H9 (cell line): ENCODE measurements around the gene SH3GL3. TPM values are rescaled to one million over a fixed set of nuclear protein-coding genes. Genes with fewer than 3 reads are reported as not detected.

ENCODE experiments used
- DNase-seq: peaks from one replicate; pipeline ENCODE4 v3.0.0-alpha.2; 2017
- H2AFZ ChIP-seq: one replicate; pipeline ENCODE4 v1.6.1; 2013; ENCODE audit warnings: mild to moderate bottlenecking, low read length, control low read depth, moderate library complexity
- H2AK5ac ChIP-seq: 2 replicates; pipeline ENCODE4 v1.6.1; 2013; ENCODE audit warnings: low read length, control low read depth, mixed read lengths; ENCODE audit not compliant: insufficient read length
- H2BK120ac ChIP-seq: one replicate; pipeline ENCODE4 v1.6.1; 2013; ENCODE audit warnings: low read depth, mild to moderate bottlenecking, low read length, control low read depth, inconsistent platforms; ENCODE audit not compliant: poor library complexity, severe bottlenecking
- H2BK12ac ChIP-seq: 2 replicates; pipeline ENCODE4 v1.6.1; 2013; ENCODE audit warnings: low read length, control low read depth, mixed read lengths, low read depth; ENCODE audit not compliant: insufficient read length
- H2BK15ac ChIP-seq: 2 replicates; pipeline ENCODE4 v1.6.1; 2013; ENCODE audit warnings: low read depth, low read length, control low read depth
- H2BK20ac ChIP-seq: one replicate; pipeline ENCODE4 v1.6.1; 2013; ENCODE audit warnings: low read depth, mild to moderate bottlenecking, low read length, control low read depth, inconsistent platforms; ENCODE audit not compliant: poor library complexity, severe bottlenecking
- H2BK5ac ChIP-seq: 2 replicates; pipeline ENCODE4 v1.6.1; 2013; ENCODE audit warnings: low read length, control low read depth, mixed read lengths; ENCODE audit not compliant: insufficient read length
- H3K14ac ChIP-seq: 2 replicates; pipeline ENCODE4 v1.6.1; 2013; ENCODE audit warnings: low read length, control low read depth; ENCODE audit not compliant: insufficient read depth
- H3K18ac ChIP-seq: 2 replicates; pipeline ENCODE4 v1.6.1; 2013; ENCODE audit warnings: low read depth, mild to moderate bottlenecking, mixed read lengths, low read length, control low read depth; ENCODE audit not compliant: insufficient read length
- H3K23ac ChIP-seq: 2 replicates; pipeline ENCODE4 v1.6.1; 2013; ENCODE audit warnings: low read length, control low read depth, mixed read lengths, low read depth; ENCODE audit not compliant: insufficient read length
- H3K23me2 ChIP-seq: 2 replicates; pipeline ENCODE4 v1.6.1; 2013; ENCODE audit warnings: low read depth, mild to moderate bottlenecking, mixed read lengths, low read length, control low read depth; ENCODE audit not compliant: insufficient read length, poor library complexity, severe bottlenecking
- H3K27ac ChIP-seq: 2 replicates; pipeline ENCODE4 v1.5.1; 2013; ENCODE audit warnings: low read length, control low read depth, mixed read lengths, low read depth; ENCODE audit not compliant: insufficient read length
- H3K27me3 ChIP-seq: 2 replicates; pipeline ENCODE4 v1.6.1; 2013; ENCODE audit warnings: low read length, control low read depth, inconsistent platforms; ENCODE audit not compliant: insufficient read depth
- H3K4ac ChIP-seq: 2 replicates; pipeline ENCODE4 v1.6.1; 2013; ENCODE audit warnings: low read depth, mild to moderate bottlenecking, control low read depth, inconsistent platforms, low read length, moderate library complexity
- H3K4me1 ChIP-seq: 2 replicates; pipeline ENCODE4 v1.6.1; 2013; ENCODE audit warnings: low read length, control low read depth, inconsistent platforms; ENCODE audit not compliant: insufficient read depth
- H3K4me2 ChIP-seq: 2 replicates; pipeline ENCODE4 v1.6.1; 2013; ENCODE audit warnings: low read length, control low read depth, mixed read lengths; ENCODE audit not compliant: insufficient read length, insufficient read depth
- H3K56ac ChIP-seq: 2 replicates; pipeline ENCODE4 v1.6.1; 2013; ENCODE audit warnings: low read depth, mild to moderate bottlenecking, mixed read lengths, low read length, control low read depth; ENCODE audit not compliant: insufficient read length
- H3K79me1 ChIP-seq: 2 replicates; pipeline ENCODE4 v1.6.1; 2013; ENCODE audit warnings: low read depth, mild to moderate bottlenecking, moderate library complexity, low read length, control low read depth, inconsistent platforms; ENCODE audit not compliant: insufficient read depth, poor library complexity, severe bottlenecking
- H3K79me2 ChIP-seq: 2 replicates; pipeline ENCODE4 v1.6.1; 2013; ENCODE audit warnings: low read length, control low read depth, inconsistent platforms; ENCODE audit not compliant: insufficient read depth
- H3K9ac ChIP-seq: 2 replicates; pipeline ENCODE4 v1.6.1; 2013; ENCODE audit warnings: low read length, control low read depth, mixed read lengths; ENCODE audit not compliant: insufficient read length; ENCODE audit errors: extremely low read depth
- H3K9me3 ChIP-seq: one replicate; pipeline ENCODE4 v1.6.1; 2013; ENCODE audit warnings: low read depth, low read length, inconsistent platforms; ENCODE audit not compliant: control insufficient read depth
- H3T11ph ChIP-seq: one replicate; pipeline ENCODE4 v1.6.1; 2013; ENCODE audit warnings: mild to moderate bottlenecking, low read length, control low read depth, inconsistent platforms
- H4K20me1 ChIP-seq: one replicate; pipeline ENCODE4 v1.6.1; 2013; ENCODE audit not compliant: control insufficient read depth, insufficient read length, insufficient read depth
- H4K5ac ChIP-seq: 2 replicates; pipeline ENCODE4 v1.6.1; 2013; ENCODE audit warnings: low read depth, mild to moderate bottlenecking, mixed read lengths, low read length, control low read depth; ENCODE audit not compliant: insufficient read length
- H4K8ac ChIP-seq: replicated peaks from 2 replicates; pipeline ENCODE4 v1.6.1; 2013; ENCODE audit warnings: low read length, control low read depth, mixed read lengths, low read depth; ENCODE audit not compliant: insufficient read length
- H4K91ac ChIP-seq: 2 replicates; pipeline ENCODE4 v1.6.1; 2013; ENCODE audit warnings: low read depth, mild to moderate bottlenecking, moderate library complexity, mixed read lengths, low read length, control low read depth; ENCODE audit not compliant: insufficient read length
- H3K27ac Mint-ChIP-seq, 3 experiments: 2 replicates in 2 of 3; 3 replicates in 1 of 3; pipeline ENCODE4 v1.8.0; 2020 to 2021; ENCODE audit warnings: mixed read lengths in 3 of 3, mild to moderate bottlenecking in 1 of 3, moderate library complexity in 1 of 3
- H3K27me3 Mint-ChIP-seq: 2 replicates; pipeline ENCODE4 v1.8.0; 2021; ENCODE audit warnings: low read depth, mild to moderate bottlenecking, moderate library complexity, mixed read lengths
- H3K36me3 Mint-ChIP-seq, 3 experiments: 2 replicates in 2 of 3; 3 replicates in 1 of 3; pipeline ENCODE4 v1.8.0; 2020 to 2021; ENCODE audit warnings: low read depth in 3 of 3, mixed read lengths in 3 of 3; ENCODE audit not compliant: insufficient read depth in 1 of 3
- H3K4me1 Mint-ChIP-seq, 2 experiments: 2 replicates each; pipeline ENCODE4 v1.8.0; 2020; ENCODE audit warnings: mixed read lengths in 2 of 2
- H3K4me3 Mint-ChIP-seq, 2 experiments: 2 replicates in 1 of 2; 3 replicates in 1 of 2; pipeline ENCODE4 v1.8.0; 2020 to 2021; ENCODE audit warnings: mild to moderate bottlenecking in 2 of 2, mixed read lengths in 2 of 2, moderate library complexity in 1 of 2
- H3K9me3 Mint-ChIP-seq, 2 experiments: 2 replicates in 1 of 2; 3 replicates in 1 of 2; pipeline ENCODE4 v1.8.0; 2020; ENCODE audit warnings: mild to moderate bottlenecking in 2 of 2, mixed read lengths in 2 of 2, moderate library complexity in 1 of 2
- WGBS: extraction: QIAGEN DNeasy Blood & Tissue Kit; methylation state at CpG from one replicate; pipeline ENCODE4 v1.1.7; 2013; ENCODE audit warnings: missing lambda C conversion rate, low lambda C conversion rate, mixed read lengths; ENCODE audit not compliant: insufficient read length; ENCODE audit errors: extremely low coverage; 5-methylcytosine and 5-hydroxymethylcytosine counted together
- total RNA-seq: library from RNA; stranded (reverse); gene quantifications from 2 replicates; pipeline ENCODE4 v1.2.1, GENCODE V29; 2021
- TF ChIP-seq, protein P1 (sequence below): fragments of 200-600 bp; sonication (generic); conservative IDR thresholded peaks from 3 replicates; pipeline ENCODE4 v1.8.0; 2021; ENCODE audit warnings: antibody characterized with exemption, mild to moderate bottlenecking

Gene SH3GL3
- total RNA-seq, 1 experiment from 2014 or later = 11.2 TPM

DNA sequence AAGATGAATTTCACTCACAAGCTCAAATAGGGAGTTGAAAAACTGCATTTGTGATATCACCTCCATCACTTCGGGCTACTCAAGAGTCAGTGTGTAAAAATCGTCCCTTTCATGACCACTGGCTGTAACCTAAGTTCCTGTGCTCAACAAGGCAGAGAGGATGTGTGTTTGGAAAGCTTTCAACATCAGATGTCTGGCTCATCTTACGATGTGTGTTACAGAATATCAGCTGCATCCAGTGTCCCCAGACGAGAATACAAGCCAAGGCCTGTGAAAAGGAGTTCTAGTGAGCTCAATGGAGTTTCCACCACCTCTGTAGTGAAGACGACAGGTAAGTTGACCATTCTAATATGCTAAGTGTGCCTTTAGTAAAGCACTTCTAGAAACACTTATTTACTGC lies 141.3 kb downstream of the SH3GL3 start:
- no peak overlapping the region for H2AFZ ChIP-seq
- no peak overlapping the region for H3K18ac ChIP-seq
- DNase-seq = no peak
- no peak overlapping the region for H3K4me3 Mint-ChIP-seq
- H3T11ph ChIP-seq = no peak overlapping the region
- no peak overlapping the region for H3K23ac ChIP-seq
- no peak overlapping the region for H3K27ac Mint-ChIP-seq
- no peaks in the 10 kb centered on the region for H3K27me3 Mint-ChIP-seq
- H3K4me2 ChIP-seq = no peak overlapping the region
- H2BK5ac ChIP-seq = no peak overlapping the region
- H3K27me3 ChIP-seq = no peaks in the 10 kb centered on the region
- H3K23me2 ChIP-seq = no peaks in the 10 kb centered on the region
- no peak overlapping the region for H3K4ac ChIP-seq
- no peak overlapping the region for H3K14ac ChIP-seq
- WGBS = no CpG with 5 or more reads among the region's 5 CpGs
- no peak overlapping the region for H4K5ac ChIP-seq
- no peaks in the 10 kb centered on the region for H3K36me3 Mint-ChIP-seq
- H3K9ac ChIP-seq = no peak overlapping the region
- no peaks in the 10 kb centered on the region for H3K9me3 ChIP-seq
- no peaks in the 10 kb centered on the region for H3K79me1 ChIP-seq
- H3K27ac ChIP-seq = no peak overlapping the region
- TF ChIP-seq, protein P1, sequence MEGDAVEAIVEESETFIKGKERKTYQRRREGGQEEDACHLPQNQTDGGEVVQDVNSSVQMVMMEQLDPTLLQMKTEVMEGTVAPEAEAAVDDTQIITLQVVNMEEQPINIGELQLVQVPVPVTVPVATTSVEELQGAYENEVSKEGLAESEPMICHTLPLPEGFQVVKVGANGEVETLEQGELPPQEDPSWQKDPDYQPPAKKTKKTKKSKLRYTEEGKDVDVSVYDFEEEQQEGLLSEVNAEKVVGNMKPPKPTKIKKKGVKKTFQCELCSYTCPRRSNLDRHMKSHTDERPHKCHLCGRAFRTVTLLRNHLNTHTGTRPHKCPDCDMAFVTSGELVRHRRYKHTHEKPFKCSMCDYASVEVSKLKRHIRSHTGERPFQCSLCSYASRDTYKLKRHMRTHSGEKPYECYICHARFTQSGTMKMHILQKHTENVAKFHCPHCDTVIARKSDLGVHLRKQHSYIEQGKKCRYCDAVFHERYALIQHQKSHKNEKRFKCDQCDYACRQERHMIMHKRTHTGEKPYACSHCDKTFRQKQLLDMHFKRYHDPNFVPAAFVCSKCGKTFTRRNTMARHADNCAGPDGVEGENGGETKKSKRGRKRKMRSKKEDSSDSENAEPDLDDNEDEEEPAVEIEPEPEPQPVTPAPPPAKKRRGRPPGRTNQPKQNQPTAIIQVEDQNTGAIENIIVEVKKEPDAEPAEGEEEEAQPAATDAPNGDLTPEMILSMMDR = no peak
- no peaks in the 10 kb centered on the region for H4K20me1 ChIP-seq
- H4K91ac ChIP-seq = no peak overlapping the region
- no peaks in the 10 kb centered on the region for H3K9me3 Mint-ChIP-seq
- no peak overlapping the region for H2AK5ac ChIP-seq
- H3K56ac ChIP-seq = no peak overlapping the region
- no peak overlapping the region for H2BK20ac ChIP-seq
- no peaks in the 10 kb centered on the region for H3K79me2 ChIP-seq
- H4K8ac ChIP-seq = no peak overlapping the region
- H3K4me1 Mint-ChIP-seq = peaks cover 0 to 10% of the 10 kb centered on the region in 2 experiments; a peak in 2 of 4 replicates
- no peak overlapping the region for H2BK12ac ChIP-seq
- no peak overlapping the region for H2BK15ac ChIP-seq
- H2BK120ac ChIP-seq = no peak overlapping the region
- no peaks in the 10 kb centered on the region for H3K4me1 ChIP-seq
